ENCODE results near the gene IRX5. TPM values are rescaled to one million over a fixed set of nuclear protein-coding genes. Genes with fewer than 3 reads are reported as not detected.

The IRX5 gene
- total and polyA plus RNA-seq, 7 experiments from 2014 or later = 0.36 TPM; not detected in 6

DNA sequence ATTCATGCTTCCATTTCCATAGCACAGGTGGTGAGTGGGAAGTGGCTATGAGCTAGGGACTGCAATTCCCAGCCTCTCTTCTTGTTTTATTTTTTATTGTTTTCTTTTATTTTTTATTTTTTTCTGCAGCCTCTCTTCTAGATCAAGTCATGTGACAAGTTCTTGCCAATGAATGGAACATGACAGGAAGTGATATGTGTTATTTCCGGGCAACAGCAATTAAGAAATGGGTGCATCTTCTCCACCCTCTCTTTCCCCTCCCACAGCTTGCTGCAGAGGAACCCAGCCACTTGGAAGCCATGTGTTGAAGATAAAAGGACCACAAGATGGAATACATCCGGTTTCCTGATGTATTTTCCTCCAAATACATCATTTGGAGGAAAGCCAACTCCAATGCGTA lies 23.6 kb downstream of the IRX5 start:
- Mint-ChIP-seq H3K27ac (no peak overlapping the region), H3K9me3 (peaks cover 0 to 10% (median 2%) of the 10 kb centered on the region in 11 donors), H3K36me3 (peaks cover 0 to 4% (median 0%) of the 10 kb centered on the region in 5 donors), H3K4me3 (no peak overlapping the region), H3K4me1 (no peaks in the 10 kb centered on the region), H3K27me3 (peaks cover 2 to 32% (median 18%) of the 10 kb centered on the region in 5 donors)
- Histone ChIP-seq H3K4me1 (ENCODE audit: control insufficient read depth in 2 of 2, insufficient read depth in 2 of 2, low read length in 2 of 2) (no peaks in the 10 kb centered on the region), H3K27me3 (ENCODE audit: control insufficient read depth in 2 of 2, insufficient read depth in 2 of 2, low read length in 2 of 2) (peaks cover 0 to 4% of the 10 kb centered on the region in 2 donors), H3K36me3 (ENCODE audit: control insufficient read depth in 2 of 3, insufficient read depth in 3 of 3, low read length in 3 of 3) (no peaks in the 10 kb centered on the region), H3K4me3 (ENCODE audit: low read length) (no peak overlapping the region), H3K9me3 (ENCODE audit: control insufficient read depth in 2 of 3, low read length in 3 of 3) (no peaks in the 10 kb centered on the region), H3K27ac (ENCODE audit: low read depth, low read length) (no peak overlapping the region)
- intact Hi-C loops (cut with micrococcal nuclease) = loop anchor here in 1 of 2 donors (10.0 kb wide), 1 partner anchor 1399 kb away; no protein-coding TSS in a partner anchor
- CTCF ChIA-PET = no interaction called here
- DNase-seq (no peak), ATAC-seq (no peak)
- POLR2A ChIA-PET = no interaction called here

DNA sequence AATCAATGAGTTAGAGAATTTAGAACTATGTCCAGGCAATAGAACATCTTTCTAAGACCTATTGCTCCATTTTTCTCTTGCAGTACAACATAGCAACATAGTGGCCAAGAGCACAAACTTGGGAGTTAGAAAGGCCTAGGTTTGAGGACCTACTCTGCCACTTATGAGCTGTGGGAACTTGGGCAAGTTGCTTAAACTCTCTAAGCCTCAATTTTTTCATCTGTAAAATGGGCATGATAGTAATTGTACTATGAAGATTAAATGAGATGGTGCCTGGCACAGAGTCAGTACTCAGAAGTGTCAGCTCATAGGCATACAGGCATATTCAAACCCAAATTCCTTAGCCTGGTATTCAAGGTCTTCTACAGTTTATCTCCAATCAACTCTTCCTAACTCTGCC lies 25.1 kb downstream of the IRX5 start:
- Histone ChIP-seq H3K9me3 (ENCODE audit: control insufficient read depth in 2 of 3, low read length in 3 of 3) (no peaks in the 10 kb centered on the region), H3K4me1 (ENCODE audit: control insufficient read depth in 2 of 2, insufficient read depth in 2 of 2, low read length in 2 of 2) (no peaks in the 10 kb centered on the region), H3K4me3 (ENCODE audit: low read length) (no peak overlapping the region), H3K27me3 (ENCODE audit: control insufficient read depth in 2 of 2, insufficient read depth in 2 of 2, low read length in 2 of 2) (no peaks in the 10 kb centered on the region), H3K36me3 (ENCODE audit: control insufficient read depth in 2 of 3, insufficient read depth in 3 of 3, low read length in 3 of 3) (no peaks in the 10 kb centered on the region), H3K27ac (ENCODE audit: low read depth, low read length) (no peak overlapping the region)
- Mint-ChIP-seq H3K27ac (no peak overlapping the region), H3K4me1 (no peaks in the 10 kb centered on the region), H3K27me3 (peaks cover 0 to 24% (median 9%) of the 10 kb centered on the region in 5 donors), H3K36me3 (peaks cover 0 to 4% (median 0%) of the 10 kb centered on the region in 5 donors), H3K4me3 (no peak overlapping the region), H3K9me3 (peaks cover 0 to 10% (median 2%) of the 10 kb centered on the region in 11 donors)
- ATAC-seq = no peak
- intact Hi-C loops (cut with micrococcal nuclease) = loop anchor here in 1 of 2 donors (10.0 kb wide), 1 partner anchor 1401 kb away; no protein-coding TSS in a partner anchor
- ChIA-PET CTCF (no interaction called here), POLR2A (no interaction called here)
- DNase-seq = no peak

DNA sequence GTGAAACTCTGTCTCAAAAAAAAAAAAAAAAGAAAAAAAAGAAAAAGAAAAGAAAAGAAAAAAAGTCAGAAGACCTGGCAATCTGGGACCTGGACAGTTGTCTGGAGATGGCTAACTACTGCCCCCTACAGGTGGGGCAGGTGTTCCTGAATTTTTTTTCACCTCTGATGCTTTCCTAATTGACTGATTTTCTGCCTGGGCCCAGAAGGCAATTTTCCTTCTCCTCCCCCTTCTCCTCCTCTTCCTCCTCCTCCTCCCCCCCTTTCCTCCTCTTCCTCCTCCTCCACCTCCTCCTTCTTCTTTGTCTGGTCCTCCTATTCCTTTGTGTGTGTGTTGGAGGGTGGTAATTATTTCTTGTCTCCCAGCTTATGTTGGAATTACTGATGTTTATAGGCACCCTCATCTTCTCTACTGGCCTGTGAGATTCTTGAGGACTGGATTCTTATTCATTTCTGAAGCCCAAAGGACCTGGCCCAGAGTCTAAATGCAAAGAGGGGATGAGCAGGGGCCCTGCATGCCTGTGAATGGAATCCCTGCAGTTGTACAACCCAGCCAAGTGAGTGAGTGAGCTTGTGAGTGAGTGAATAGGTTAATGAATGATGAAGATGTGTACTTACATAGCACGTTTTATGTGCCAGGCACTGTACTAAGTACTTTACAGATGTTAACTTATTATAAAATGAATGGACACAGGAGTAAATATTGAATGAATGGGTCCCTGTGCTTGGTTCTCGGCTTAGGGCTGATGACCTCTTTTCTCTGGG lies 26.9 kb downstream of the IRX5 start:
- Mint-ChIP-seq H3K4me1 (no peaks in the 10 kb centered on the region), H3K4me3 (no peak overlapping the region), H3K27me3 (peaks cover 0 to 17% (median 11%) of the 10 kb centered on the region in 5 donors), H3K9me3 (peaks cover 0 to 8% (median 2%) of the 10 kb centered on the region in 11 donors), H3K27ac (no peak overlapping the region), H3K36me3 (peaks cover 0 to 3% (median 0%) of the 10 kb centered on the region in 5 donors)
- CTCF ChIA-PET = interaction anchor here (0.7 kb wide), 1 partner anchor 1725 kb away, joined by 6 read pairs; no protein-coding TSS in a partner anchor
- POLR2A ChIA-PET = no interaction called here
- no peaks in the 10 kb centered on the region for H3K4me1 ChIP-seq (ENCODE audit: control insufficient read depth in 2 of 2, insufficient read depth in 2 of 2, low read length in 2 of 2)
- intact Hi-C loops (cut with micrococcal nuclease) = loop anchor here in 1 of 2 donors (10.0 kb wide), 1 partner anchor 1403 kb away; no protein-coding TSS in a partner anchor
- no peaks in the 10 kb centered on the region for H3K36me3 ChIP-seq (ENCODE audit: control insufficient read depth in 2 of 3, insufficient read depth in 3 of 3, low read length in 3 of 3)
- DNase-seq (no peak), ATAC-seq (no peak)
- H3K27ac ChIP-seq (ENCODE audit: low read depth, low read length) = no peak overlapping the region
- no peak overlapping the region for H3K4me3 ChIP-seq (ENCODE audit: low read length)
- no peaks in the 10 kb centered on the region for H3K9me3 ChIP-seq (ENCODE audit: control insufficient read depth in 2 of 3, low read length in 3 of 3)
- H3K27me3 ChIP-seq (ENCODE audit: control insufficient read depth in 2 of 2, insufficient read depth in 2 of 2, low read length in 2 of 2) = no peaks in the 10 kb centered on the region

DNA sequence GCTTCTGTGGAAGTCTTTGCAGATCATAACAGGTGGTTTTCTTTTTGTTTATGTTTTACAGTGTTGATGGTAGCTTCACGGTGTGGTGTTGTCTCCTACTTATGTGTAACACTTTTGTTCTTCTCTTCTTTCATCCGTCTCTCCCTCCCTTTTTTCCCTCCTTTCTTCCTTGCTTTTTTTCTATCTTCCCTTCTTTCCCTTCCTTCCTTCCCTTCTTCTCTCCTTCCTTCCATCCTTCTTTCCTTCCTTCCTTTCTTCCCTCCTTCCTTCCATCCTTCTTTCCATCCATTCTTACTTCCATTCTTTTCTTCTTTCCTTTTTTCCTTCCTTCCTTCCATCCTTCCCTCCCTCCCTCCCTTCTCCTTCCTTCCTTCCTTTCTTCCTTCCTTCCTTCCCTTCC lies 31.4 kb downstream of the IRX5 start:
- POLR2A ChIA-PET = no interaction called here
- Mint-ChIP-seq H3K36me3 (no peaks in the 10 kb centered on the region), H3K4me1 (no peaks in the 10 kb centered on the region), H3K27ac (no peak overlapping the region), H3K9me3 (peaks cover 0 to 2% (median 0%) of the 10 kb centered on the region in 11 donors), H3K4me3 (no peak overlapping the region), H3K27me3 (peaks cover 0 to 16% (median 8%) of the 10 kb centered on the region in 5 donors)
- no peaks in the 10 kb centered on the region for H3K27me3 ChIP-seq (ENCODE audit: control insufficient read depth in 2 of 2, insufficient read depth in 2 of 2, low read length in 2 of 2)
- DNase-seq (no peak), ATAC-seq (no peak)
- H3K9me3 ChIP-seq (ENCODE audit: control insufficient read depth in 2 of 3, low read length in 3 of 3) = no peaks in the 10 kb centered on the region
- no peaks in the 10 kb centered on the region for H3K4me1 ChIP-seq (ENCODE audit: control insufficient read depth in 2 of 2, insufficient read depth in 2 of 2, low read length in 2 of 2)
- H3K27ac ChIP-seq (ENCODE audit: low read depth, low read length) = no peak overlapping the region
- no peaks in the 10 kb centered on the region for H3K36me3 ChIP-seq (ENCODE audit: control insufficient read depth in 2 of 3, insufficient read depth in 3 of 3, low read length in 3 of 3)
- intact Hi-C loops (cut with micrococcal nuclease) = no loop called here
- CTCF ChIA-PET = no interaction called here
- H3K4me3 ChIP-seq (ENCODE audit: low read length) = no peak overlapping the region

DNA sequence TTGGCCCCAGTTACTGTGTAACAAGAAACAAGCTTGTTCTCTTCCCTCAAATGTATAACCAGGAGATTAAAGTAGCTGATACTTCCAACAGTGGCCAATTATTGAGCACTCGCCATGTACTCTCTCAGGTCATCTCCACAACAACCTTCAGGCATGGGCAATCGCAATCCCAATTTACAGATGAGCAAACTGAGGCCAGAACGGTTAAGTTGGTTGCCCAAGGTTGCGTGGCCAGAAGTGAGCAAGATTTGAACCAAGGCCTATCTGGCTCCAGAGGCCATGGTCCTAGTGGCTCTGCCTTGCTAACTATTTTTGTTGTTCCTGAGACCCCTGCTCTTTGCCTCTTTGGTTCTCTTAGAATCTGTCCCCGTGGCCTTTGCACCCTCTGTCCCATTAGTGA lies 33.6 kb downstream of the IRX5 start:
- intact Hi-C loops (cut with micrococcal nuclease) = no loop called here
- H3K27ac ChIP-seq (ENCODE audit: low read depth, low read length) = no peak overlapping the region
- DNase-seq (no peak), ATAC-seq (no peak)
- no peak overlapping the region for H3K4me3 Mint-ChIP-seq
- POLR2A ChIA-PET = no interaction called here
- H3K4me3 ChIP-seq (ENCODE audit: low read length) = no peak overlapping the region
- H3K4me1 ChIP-seq (ENCODE audit: control insufficient read depth in 2 of 2, insufficient read depth in 2 of 2, low read length in 2 of 2) = no peaks in the 10 kb centered on the region
- H3K36me3 ChIP-seq (ENCODE audit: control insufficient read depth in 2 of 3, insufficient read depth in 3 of 3, low read length in 3 of 3) = no peaks in the 10 kb centered on the region
- H3K27me3 ChIP-seq (ENCODE audit: control insufficient read depth in 2 of 2, insufficient read depth in 2 of 2, low read length in 2 of 2) = no peaks in the 10 kb centered on the region
- no peak overlapping the region for H3K27ac Mint-ChIP-seq
- CTCF ChIA-PET = no interaction called here
- peaks cover 0 to 16% (median 5%) of the 10 kb centered on the region in 5 donors for H3K27me3 Mint-ChIP-seq
- H3K4me1 Mint-ChIP-seq = no peaks in the 10 kb centered on the region
- peaks cover 0 to 3% (median 0%) of the 10 kb centered on the region in 11 donors for H3K9me3 Mint-ChIP-seq
- H3K9me3 ChIP-seq (ENCODE audit: control insufficient read depth in 2 of 3, low read length in 3 of 3) = no peaks in the 10 kb centered on the region
- no peaks in the 10 kb centered on the region for H3K36me3 Mint-ChIP-seq

DNA sequence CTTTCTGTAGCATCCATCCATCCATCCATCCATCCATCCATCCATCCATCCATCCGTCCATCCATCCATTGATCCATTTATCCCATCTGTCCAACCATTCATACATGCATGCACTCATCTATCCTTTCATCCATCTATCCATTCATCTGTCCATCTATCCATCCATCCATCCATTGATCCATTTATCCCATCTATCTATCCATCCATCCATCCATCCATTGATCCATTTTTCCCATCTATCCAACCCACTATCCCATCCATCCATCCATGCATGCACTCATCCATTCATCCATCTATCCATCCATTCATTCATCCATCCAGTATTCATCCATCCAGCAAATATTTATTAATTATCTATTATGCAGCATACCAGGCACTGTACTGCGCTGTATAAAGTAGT lies 34.8 kb downstream of the IRX5 start:
- peaks cover 0 to 3% (median 0%) of the 10 kb centered on the region in 11 donors for H3K9me3 Mint-ChIP-seq
- POLR2A ChIA-PET = no interaction called here
- no peak for DNase-seq

DNA sequence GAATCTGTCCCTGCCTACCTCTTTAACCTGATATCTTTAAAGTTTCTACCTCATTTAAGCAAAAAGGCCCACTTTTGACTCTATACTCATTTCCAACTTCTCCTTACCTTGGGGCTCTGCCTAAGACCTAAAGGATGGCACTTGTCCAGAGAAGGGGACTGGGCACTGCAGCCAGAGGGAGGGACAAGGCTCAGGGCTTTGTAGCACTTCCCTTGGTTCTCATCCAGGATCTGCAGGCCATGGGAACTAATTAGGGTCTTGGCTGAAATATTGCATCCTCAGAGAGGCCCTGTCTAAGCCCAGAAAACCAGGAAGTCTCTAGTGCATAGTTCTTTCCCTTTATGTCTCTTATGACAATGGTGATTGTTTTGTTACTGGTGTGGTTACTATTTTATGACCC lies 37.3 kb downstream of the IRX5 start:
- Histone ChIP-seq H3K9me3 (ENCODE audit: control insufficient read depth in 2 of 3, low read length in 3 of 3) (no peaks in the 10 kb centered on the region), H3K4me1 (ENCODE audit: control insufficient read depth in 2 of 2, insufficient read depth in 2 of 2, low read length in 2 of 2) (no peaks in the 10 kb centered on the region), H3K27ac (ENCODE audit: low read depth, low read length) (no peak overlapping the region), H3K36me3 (ENCODE audit: control insufficient read depth in 2 of 3, insufficient read depth in 3 of 3, low read length in 3 of 3) (no peaks in the 10 kb centered on the region), H3K4me3 (ENCODE audit: low read length) (no peak overlapping the region), H3K27me3 (ENCODE audit: control insufficient read depth in 2 of 2, insufficient read depth in 2 of 2, low read length in 2 of 2) (no peaks in the 10 kb centered on the region)
- Mint-ChIP-seq H3K4me1 (no peaks in the 10 kb centered on the region), H3K4me3 (no peak overlapping the region), H3K36me3 (no peaks in the 10 kb centered on the region), H3K9me3 (peaks cover 0 to 3% (median 0%) of the 10 kb centered on the region in 11 donors), H3K27ac (no peak overlapping the region), H3K27me3 (peaks cover 0 to 13% (median 12%) of the 10 kb centered on the region in 5 donors)
- intact Hi-C loops (cut with micrococcal nuclease) = no loop called here
- ATAC-seq (no peak), DNase-seq (no peak)
- CTCF ChIA-PET = no interaction called here
- POLR2A ChIA-PET = no interaction called here

More for the DNA sequence above, 34.8 kb downstream of the IRX5 start:
- Mint-ChIP-seq H3K4me3 (no peak overlapping the region), H3K36me3 (no peaks in the 10 kb centered on the region), H3K27me3 (peaks cover 0 to 16% (median 5%) of the 10 kb centered on the region in 5 donors), H3K27ac (no peak overlapping the region), H3K4me1 (no peaks in the 10 kb centered on the region)
- no peaks in the 10 kb centered on the region for H3K27me3 ChIP-seq (ENCODE audit: control insufficient read depth in 2 of 2, insufficient read depth in 2 of 2, low read length in 2 of 2)
- no peaks in the 10 kb centered on the region for H3K9me3 ChIP-seq (ENCODE audit: control insufficient read depth in 2 of 3, low read length in 3 of 3)
- H3K36me3 ChIP-seq (ENCODE audit: control insufficient read depth in 2 of 3, insufficient read depth in 3 of 3, low read length in 3 of 3) = no peaks in the 10 kb centered on the region
- H3K27ac ChIP-seq (ENCODE audit: low read depth, low read length) = no peak overlapping the region
- H3K4me1 ChIP-seq (ENCODE audit: control insufficient read depth in 2 of 2, insufficient read depth in 2 of 2, low read length in 2 of 2) = no peaks in the 10 kb centered on the region
- intact Hi-C loops (cut with micrococcal nuclease) = no loop called here
- no peak for ATAC-seq
- CTCF ChIA-PET = no interaction called here
- no peak overlapping the region for H3K4me3 ChIP-seq (ENCODE audit: low read length)
